ENCODE results near the gene IL11.

DNA sequence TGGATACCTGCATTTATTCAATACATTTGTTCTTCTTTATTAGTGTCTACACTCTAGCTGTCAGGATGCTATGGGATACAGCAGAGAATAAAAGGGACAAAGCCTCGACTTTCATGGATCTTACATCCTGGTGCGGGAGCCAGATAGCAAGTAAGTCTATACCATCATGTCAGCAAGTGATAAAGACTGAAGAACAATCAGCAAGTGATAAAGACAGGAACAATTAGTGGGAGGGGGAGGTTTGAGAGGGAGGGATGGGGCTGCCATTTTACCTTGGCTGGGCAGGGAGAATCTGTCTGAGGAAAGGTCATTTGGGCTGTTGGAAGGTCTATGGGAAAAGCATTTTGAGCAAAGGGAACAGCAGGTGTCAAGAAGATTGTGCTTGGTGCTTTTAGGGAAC lies 39.9 kb upstream of the IL11 start:
- TF ChIP-seq GABPA (IDR thresholded peaks at IDR 0.05; ENCODE audit: borderline replicate concordance, insufficient read depth, low read length) = no peak
- TF ChIP-seq, protein P1, sequence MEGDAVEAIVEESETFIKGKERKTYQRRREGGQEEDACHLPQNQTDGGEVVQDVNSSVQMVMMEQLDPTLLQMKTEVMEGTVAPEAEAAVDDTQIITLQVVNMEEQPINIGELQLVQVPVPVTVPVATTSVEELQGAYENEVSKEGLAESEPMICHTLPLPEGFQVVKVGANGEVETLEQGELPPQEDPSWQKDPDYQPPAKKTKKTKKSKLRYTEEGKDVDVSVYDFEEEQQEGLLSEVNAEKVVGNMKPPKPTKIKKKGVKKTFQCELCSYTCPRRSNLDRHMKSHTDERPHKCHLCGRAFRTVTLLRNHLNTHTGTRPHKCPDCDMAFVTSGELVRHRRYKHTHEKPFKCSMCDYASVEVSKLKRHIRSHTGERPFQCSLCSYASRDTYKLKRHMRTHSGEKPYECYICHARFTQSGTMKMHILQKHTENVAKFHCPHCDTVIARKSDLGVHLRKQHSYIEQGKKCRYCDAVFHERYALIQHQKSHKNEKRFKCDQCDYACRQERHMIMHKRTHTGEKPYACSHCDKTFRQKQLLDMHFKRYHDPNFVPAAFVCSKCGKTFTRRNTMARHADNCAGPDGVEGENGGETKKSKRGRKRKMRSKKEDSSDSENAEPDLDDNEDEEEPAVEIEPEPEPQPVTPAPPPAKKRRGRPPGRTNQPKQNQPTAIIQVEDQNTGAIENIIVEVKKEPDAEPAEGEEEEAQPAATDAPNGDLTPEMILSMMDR (IDR thresholded peaks at IDR 0.05; ENCODE audit: control extremely low read depth in 1 of 3, insufficient read depth in 1 of 3, low read depth in 1 of 3, low read length in 3 of 3) = no peak
- TF ChIP-seq ZNF274 (IDR thresholded peaks at IDR 0.05; ENCODE audit: borderline replicate concordance, extremely low read depth, low read length) = no peak
- TF ChIP-seq CEBPB (IDR thresholded peaks at IDR 0.05; ENCODE audit: low read depth, low read length) = no peak
- no peak for TF ChIP-seq SP2 (IDR thresholded peaks at IDR 0.05; ENCODE audit: low read length)
- no peak for TF ChIP-seq NANOG (IDR thresholded peaks at IDR 0.05; ENCODE audit: insufficient read depth, low read depth, low read length, poor library complexity, severe bottlenecking)
- TF ChIP-seq POLR2A (IDR thresholded peaks at IDR 0.05; ENCODE audit: control extremely low read depth in 1 of 2, low read depth in 2 of 2, low read length in 2 of 2) = no peak
- TF ChIP-seq CHD2 (IDR thresholded peaks at IDR 0.05; ENCODE audit: low read length) = no peak
- no peak for TF ChIP-seq RBBP5 (IDR thresholded peaks at IDR 0.05; ENCODE audit: borderline replicate concordance, low read depth, low read length)
